ENCODE measurements around the gene ASAP2.

DNA sequence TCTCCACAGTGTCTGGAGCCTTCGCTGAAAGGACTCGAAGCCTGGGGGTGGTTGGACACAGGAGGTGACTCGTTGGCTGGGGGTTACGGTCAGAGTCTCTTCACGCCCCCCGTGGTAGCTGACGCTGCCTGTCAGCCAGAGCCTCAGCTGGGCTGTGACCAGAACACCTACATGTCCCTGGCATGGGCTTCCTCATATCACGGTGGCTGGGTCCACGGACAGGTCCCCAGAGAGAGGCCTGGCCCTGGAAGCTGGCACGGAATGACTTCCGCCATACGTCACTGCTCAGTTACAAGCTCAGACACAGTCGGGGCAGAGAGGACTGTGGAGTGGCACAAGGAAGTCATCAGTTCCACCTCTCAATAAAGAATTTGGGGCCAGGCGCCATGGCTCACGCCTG is 188.2 kb downstream of the ASAP2 start:
- TF ChIP-seq EZH2 (IDR thresholded peaks at IDR 0.05; ENCODE audit: borderline replicate concordance, low read length) (no peak), CTCF (conservative IDR thresholded peaks at IDR 0.05 in 1 of 2, IDR thresholded peaks at IDR 0.05 in 1 of 2; ENCODE audit: extremely low read depth in 1 of 2, insufficient read depth in 1 of 2, low read depth in 1 of 2, low read length in 2 of 2) (no peak)
